Testis (tissue), 2 donors: ENCODE results near the gene ATAD3B.

Experiments
- POLR2A ChIP-seq: fragments of 450-650 bp; IDR thresholded peaks from one replicate; pipeline ENCODE4 v1.6.1; 2017; ENCODE audit warnings: antibody characterized with exemption, mild to moderate bottlenecking, moderate library complexity
- TF ChIP-seq, protein P1 (sequence below), 3 experiments: fragments of 450-650 bp in 2 of 3; fragments of 200-600 bp in 1 of 3; sonication (generic) in 1 of 3; IDR thresholded peaks; one replicate each; pipeline ENCODE4 v1.5.1; 2016 to 2019; ENCODE audit warnings: antibody characterized with exemption in 3 of 3, mild to moderate bottlenecking in 2 of 3, moderate library complexity in 1 of 3

DNA sequence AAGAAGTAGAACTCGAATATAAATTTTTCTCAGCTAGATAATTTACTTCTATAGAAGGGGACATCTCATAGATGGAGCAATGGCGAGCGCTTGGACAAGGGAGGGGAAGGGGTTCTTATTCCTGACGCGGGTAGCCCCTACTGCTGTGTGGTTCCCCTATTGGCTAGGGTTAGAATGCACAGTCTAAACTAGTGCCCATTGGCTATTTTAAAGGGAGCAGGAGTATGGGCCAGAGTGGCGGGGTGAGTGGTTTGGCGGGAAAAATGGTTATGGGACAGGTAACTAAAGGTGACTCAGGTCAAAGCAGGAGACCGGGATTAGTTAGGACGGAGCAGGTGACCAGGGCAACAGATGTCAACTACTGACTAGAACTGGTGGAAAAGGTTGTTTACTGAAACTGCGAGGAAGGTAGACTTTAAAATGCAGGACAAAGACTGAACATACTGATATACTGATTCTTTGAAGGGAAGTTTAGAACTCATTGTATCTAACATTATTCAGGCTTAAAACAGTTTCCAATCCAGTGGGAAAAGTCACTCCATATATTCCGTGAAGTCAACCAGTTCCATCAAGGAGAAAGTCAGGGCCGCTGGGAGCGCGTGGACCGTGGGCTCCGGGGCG, 39.5 kb downstream of the ATAD3B start:
- TF ChIP-seq, protein P1, sequence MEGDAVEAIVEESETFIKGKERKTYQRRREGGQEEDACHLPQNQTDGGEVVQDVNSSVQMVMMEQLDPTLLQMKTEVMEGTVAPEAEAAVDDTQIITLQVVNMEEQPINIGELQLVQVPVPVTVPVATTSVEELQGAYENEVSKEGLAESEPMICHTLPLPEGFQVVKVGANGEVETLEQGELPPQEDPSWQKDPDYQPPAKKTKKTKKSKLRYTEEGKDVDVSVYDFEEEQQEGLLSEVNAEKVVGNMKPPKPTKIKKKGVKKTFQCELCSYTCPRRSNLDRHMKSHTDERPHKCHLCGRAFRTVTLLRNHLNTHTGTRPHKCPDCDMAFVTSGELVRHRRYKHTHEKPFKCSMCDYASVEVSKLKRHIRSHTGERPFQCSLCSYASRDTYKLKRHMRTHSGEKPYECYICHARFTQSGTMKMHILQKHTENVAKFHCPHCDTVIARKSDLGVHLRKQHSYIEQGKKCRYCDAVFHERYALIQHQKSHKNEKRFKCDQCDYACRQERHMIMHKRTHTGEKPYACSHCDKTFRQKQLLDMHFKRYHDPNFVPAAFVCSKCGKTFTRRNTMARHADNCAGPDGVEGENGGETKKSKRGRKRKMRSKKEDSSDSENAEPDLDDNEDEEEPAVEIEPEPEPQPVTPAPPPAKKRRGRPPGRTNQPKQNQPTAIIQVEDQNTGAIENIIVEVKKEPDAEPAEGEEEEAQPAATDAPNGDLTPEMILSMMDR (IDR thresholded peaks at IDR 0.05) = peak in 1 of 3 experiments; percentile 16
- no peak for TF ChIP-seq POLR2A
